IPS-20b (cell line): ENCODE results near the gene PTPRN2.
A peak's percentile ranks its signal among the peaks of the same experiment; 100 is the strongest.
"Not testable (repeated sequence)": the region's sequence is repeated elsewhere in the genome, so short reads cannot be mapped to it uniquely, and the experiment has no call there.

ENCODE experiments used
- H3K27ac ChIP-seq: one replicate; pipeline ENCODE4 v1.5.1; 2013; ENCODE audit warnings: low read length
- H3K27me3 ChIP-seq: 2 replicates; pipeline ENCODE4 v1.6.1; 2013; ENCODE audit warnings: mild to moderate bottlenecking, low read length, inconsistent platforms; ENCODE audit not compliant: insufficient read depth
- H3K36me3 ChIP-seq: 2 replicates; pipeline ENCODE4 v1.6.1; 2013; ENCODE audit warnings: low read depth, mild to moderate bottlenecking, inconsistent platforms, low read length, moderate library complexity; ENCODE audit not compliant: insufficient read depth
- H3K4me1 ChIP-seq: 2 replicates; pipeline ENCODE4 v1.6.1; 2013; ENCODE audit warnings: mild to moderate bottlenecking, control low read depth, inconsistent platforms, low read length, moderate library complexity; ENCODE audit not compliant: insufficient read depth
- H3K4me3 ChIP-seq: 2 replicates; pipeline ENCODE4 v1.5.1; 2013; ENCODE audit warnings: mild to moderate bottlenecking, low read length, inconsistent platforms
- H3K9ac ChIP-seq: 2 replicates; pipeline ENCODE4 v1.6.1; 2013; ENCODE audit warnings: low read depth, mild to moderate bottlenecking, inconsistent platforms, low read length, moderate library complexity
- H3K9me3 ChIP-seq: 2 replicates; pipeline ENCODE4 v1.6.1; 2013; ENCODE audit warnings: mild to moderate bottlenecking, low read depth, low read length, inconsistent platforms; ENCODE audit not compliant: insufficient read depth

Gene PTPRN2

GRCh38 chr7:157846746-157847145, 740.9 kb downstream of the PTPRN2 start:
- peaks cover 52% of the 10 kb centered on the region for H3K9me3 ChIP-seq
- H3K27me3 ChIP-seq, H3K4me3 ChIP-seq, H3K36me3 ChIP-seq, H3K4me1 ChIP-seq, H3K9ac ChIP-seq, H3K27ac ChIP-seq: not testable (repeated sequence)

- H3K4me1 ChIP-seq = peaks cover 3% of the 10 kb centered on the region; the same call in 1 of the 2 replicates
- H3K36me3 ChIP-seq = no peaks in the 10 kb centered on the region
- H3K27ac ChIP-seq = no peak overlapping the region
- peaks cover 51% of the 10 kb centered on the region for H3K9me3 ChIP-seq
- H3K4me3 ChIP-seq = no peak overlapping the region
- no peak overlapping the region for H3K9ac ChIP-seq
- no peaks in the 10 kb centered on the region for H3K27me3 ChIP-seq
Measured at GRCh38 chr7:157846271-157846670, 741.4 kb downstream of the PTPRN2 start.

- peaks cover 3% of the 10 kb centered on the region; the same call in 1 of the 2 replicates for H3K4me1 ChIP-seq
- peaks cover 46% of the 10 kb centered on the region for H3K9me3 ChIP-seq
- H3K27ac ChIP-seq = no peak overlapping the region
- no peaks in the 10 kb centered on the region for H3K36me3 ChIP-seq
- no peak overlapping the region for H3K4me3 ChIP-seq
- H3K27me3 ChIP-seq = no peaks in the 10 kb centered on the region
- no peak overlapping the region for H3K9ac ChIP-seq
Measured at GRCh38 chr7:157845203-157845835, 742.3 kb downstream of the PTPRN2 start.

- H3K4me3 ChIP-seq = no peak overlapping the region
- peaks cover 49% of the 10 kb centered on the region for H3K9me3 ChIP-seq
- no peak overlapping the region for H3K27ac ChIP-seq
- H3K36me3 ChIP-seq = no peaks in the 10 kb centered on the region
- H3K9ac ChIP-seq = no peak overlapping the region
- no peaks in the 10 kb centered on the region for H3K27me3 ChIP-seq
- H3K4me1 ChIP-seq = peaks cover 3% of the 10 kb centered on the region; the same call in 1 of the 2 replicates
Measured at GRCh38 chr7:157844611-157845010, 743.0 kb downstream of the PTPRN2 start.

GRCh38 chr7:157844141-157844540, 743.5 kb downstream of the PTPRN2 start:
- Histone ChIP-seq H3K27me3 (no peaks in the 10 kb centered on the region), H3K9me3 (peaks cover 49% of the 10 kb centered on the region), H3K4me3 (no peak overlapping the region), H3K36me3 (no peaks in the 10 kb centered on the region), H3K4me1 (peaks cover 3% of the 10 kb centered on the region; the same call in 1 of the 2 replicates), H3K27ac (no peak overlapping the region), H3K9ac (no peak overlapping the region)

GRCh38 chr7:157843336-157844140, 744.1 kb downstream of the PTPRN2 start:
- Histone ChIP-seq H3K4me3 (no peak overlapping the region), H3K36me3 (no peaks in the 10 kb centered on the region), H3K9ac (no peak overlapping the region), H3K27ac (no peak overlapping the region), H3K4me1 (peaks cover 3% of the 10 kb centered on the region; the same call in 1 of the 2 replicates), H3K27me3 (no peaks in the 10 kb centered on the region), H3K9me3 (peaks cover 52% of the 10 kb centered on the region)

- H3K36me3 ChIP-seq = no peaks in the 10 kb centered on the region
- H3K9me3 ChIP-seq = peaks cover 53% of the 10 kb centered on the region
- no peak overlapping the region for H3K4me3 ChIP-seq
- peaks cover 3% of the 10 kb centered on the region; the same call in 1 of the 2 replicates for H3K4me1 ChIP-seq
- no peak overlapping the region; the same call in 1 of the 2 replicates for H3K9ac ChIP-seq
- H3K27me3 ChIP-seq = no peaks in the 10 kb centered on the region
- H3K27ac ChIP-seq = no peak overlapping the region
Measured at GRCh38 chr7:157841773-157842370, 745.8 kb downstream of the PTPRN2 start.

GRCh38 chr7:157840914-157841772, 746.5 kb downstream of the PTPRN2 start:
- Histone ChIP-seq H3K9me3 (peaks cover 58% of the 10 kb centered on the region), H3K4me3 (no peak overlapping the region), H3K27me3 (no peaks in the 10 kb centered on the region), H3K9ac (no peak overlapping the region; the same call in 1 of the 2 replicates), H3K27ac (no peak overlapping the region), H3K36me3 (no peaks in the 10 kb centered on the region), H3K4me1 (peaks cover 3% of the 10 kb centered on the region; the same call in 1 of the 2 replicates)

- peaks cover 53% of the 10 kb centered on the region for H3K9me3 ChIP-seq
Measured at GRCh38 chr7:157840174-157840913, 747.3 kb downstream of the PTPRN2 start.

GRCh38 chr7:157839672-157840167, 747.9 kb downstream of the PTPRN2 start:
- H3K9ac ChIP-seq = no peak overlapping the region
- H3K27me3 ChIP-seq = no peaks in the 10 kb centered on the region
- no peak overlapping the region for H3K27ac ChIP-seq
- no peaks in the 10 kb centered on the region for H3K36me3 ChIP-seq
- peak overlapping the region; percentile 33; the same call in 1 of the 2 replicates for H3K4me3 ChIP-seq
- peaks cover 51% of the 10 kb centered on the region for H3K9me3 ChIP-seq
- peaks cover 3% of the 10 kb centered on the region; the same call in 1 of the 2 replicates for H3K4me1 ChIP-seq

More at GRCh38 chr7:157840174-157840913, 747.3 kb downstream of the PTPRN2 start:
- Histone ChIP-seq H3K36me3 (no peaks in the 10 kb centered on the region), H3K4me3 (peak overlapping the region; percentile 33; the same call in 1 of the 2 replicates), H3K27ac (no peak overlapping the region), H3K4me1 (peaks cover 3% of the 10 kb centered on the region; the same call in 1 of the 2 replicates), H3K9ac (no peak overlapping the region), H3K27me3 (no peaks in the 10 kb centered on the region)
